HG02798 (cell line): ENCODE results near the gene TMEM131.

Experiments used
- ATAC-seq: cut with Tn5 transposase; IDR thresholded peaks from one replicate; pipeline ENCODE4 v1.9.1; 2021; ENCODE audit warnings: mild to moderate bottlenecking; ENCODE audit not compliant: unreplicated experiment, poor library complexity

Gene TMEM131

DNA sequence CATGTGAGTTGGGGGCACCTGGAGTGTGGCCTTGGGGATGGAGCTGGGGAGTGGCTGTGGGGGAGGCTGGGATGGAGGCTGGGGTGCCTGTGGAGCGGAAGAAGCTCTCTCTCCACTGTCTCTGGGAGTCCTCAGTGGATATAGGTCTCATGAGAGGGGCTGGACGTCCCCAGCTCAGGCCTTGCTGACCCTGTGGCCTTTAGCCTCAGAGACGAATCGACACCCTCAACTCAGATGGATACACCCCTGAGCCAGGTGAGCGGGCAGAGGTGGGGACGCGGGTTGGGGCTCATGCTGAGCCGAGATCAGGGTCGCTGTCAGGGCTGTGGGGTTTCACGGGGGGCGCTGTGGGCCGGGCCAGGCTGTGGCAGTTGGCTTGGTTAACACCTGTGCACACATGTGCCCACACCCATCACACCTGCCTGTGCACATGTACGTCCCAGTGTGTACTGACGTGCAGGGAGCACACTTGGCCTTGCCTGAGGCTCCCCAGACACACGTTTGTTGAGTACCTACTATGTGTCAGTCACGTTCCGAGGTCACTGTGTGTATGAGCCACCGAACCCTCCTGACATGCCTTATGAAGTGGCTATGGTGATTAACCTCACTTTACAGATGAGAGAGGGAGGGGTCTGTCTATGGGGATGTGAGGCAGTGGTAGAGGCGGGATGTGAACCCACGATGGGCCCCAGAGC is 262.3 kb downstream of the TMEM131 start:
- ATAC-seq: no peak

DNA sequence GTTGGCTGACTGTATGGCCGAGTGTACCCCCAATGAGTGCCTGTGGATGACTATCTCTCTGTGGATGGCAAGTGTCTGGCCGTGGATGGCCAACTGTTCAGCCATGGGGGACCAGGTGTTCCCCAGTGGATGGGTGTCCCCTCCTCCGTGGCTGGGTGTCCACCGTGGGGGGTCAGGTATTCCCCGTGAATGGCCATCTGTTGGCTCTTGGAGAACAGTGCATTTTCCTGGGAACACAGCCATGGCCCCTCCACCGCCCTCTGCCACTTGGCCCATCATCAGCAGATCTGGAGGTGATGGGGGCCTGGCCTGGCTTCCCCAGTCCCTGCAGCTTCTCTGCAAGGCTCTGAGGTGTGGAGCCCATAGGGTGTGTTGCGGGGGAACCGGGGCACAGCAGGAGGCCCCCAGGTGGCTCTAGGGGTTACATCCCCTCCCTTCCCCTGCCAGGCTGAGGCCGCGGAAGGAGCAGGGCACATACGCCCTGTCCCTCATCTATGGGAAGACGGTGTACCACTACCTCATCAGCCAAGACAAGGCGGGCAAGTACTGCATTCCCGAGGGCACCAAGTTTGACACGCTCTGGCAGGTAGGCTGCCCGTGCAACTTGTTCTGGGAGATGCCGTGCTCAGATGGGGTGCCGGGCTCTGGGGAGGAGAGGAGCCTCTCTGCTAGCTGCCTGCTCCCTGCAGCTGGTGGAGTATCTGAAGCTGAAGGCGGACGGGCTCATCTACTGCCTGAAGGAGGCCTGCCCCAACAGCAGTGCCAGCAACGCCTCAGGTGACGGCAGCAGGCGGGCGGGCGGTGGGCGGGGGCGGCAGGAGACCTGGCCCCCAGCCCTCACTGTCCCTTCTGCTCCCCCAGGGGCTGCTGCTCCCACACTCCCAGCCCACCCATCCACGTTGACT is 263.1 kb downstream of the TMEM131 start:
- no peak for ATAC-seq

DNA sequence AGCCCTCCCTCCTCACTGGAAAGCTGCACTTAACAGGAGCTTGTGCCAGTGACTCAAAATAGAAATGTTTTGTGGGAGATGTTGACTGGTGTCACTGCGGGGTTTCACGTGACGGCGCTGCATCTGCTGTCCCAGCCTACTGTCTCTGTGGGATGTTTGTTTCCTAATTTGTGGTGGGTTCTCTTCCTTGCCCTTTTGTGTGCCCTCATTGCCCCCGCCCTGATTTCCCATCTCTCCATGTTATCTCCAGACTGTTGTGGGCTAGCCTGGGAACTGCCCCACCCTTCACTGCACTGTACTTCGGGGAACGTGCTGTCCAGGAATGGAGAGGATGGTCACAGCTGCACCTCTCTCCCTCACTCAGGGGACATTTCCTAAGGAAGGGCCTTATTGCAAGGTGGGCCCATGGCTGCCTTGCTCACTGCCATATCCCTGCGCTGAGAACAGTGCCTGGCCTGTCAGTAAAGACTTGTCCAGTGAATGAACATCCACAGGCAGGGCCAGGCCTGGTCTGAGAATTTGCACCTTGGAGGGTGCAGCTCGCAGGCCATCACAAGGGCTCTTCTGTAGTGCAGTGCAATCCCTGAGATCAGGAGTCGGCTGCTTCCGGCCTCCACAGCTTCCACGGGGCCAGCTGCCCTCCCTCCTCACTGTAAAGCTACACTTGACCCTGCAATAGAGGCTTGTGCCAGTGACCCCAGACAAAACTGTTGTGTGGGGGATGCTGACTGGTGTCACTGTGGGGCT is 264.3 kb downstream of the TMEM131 start:
- no peak for ATAC-seq

DNA sequence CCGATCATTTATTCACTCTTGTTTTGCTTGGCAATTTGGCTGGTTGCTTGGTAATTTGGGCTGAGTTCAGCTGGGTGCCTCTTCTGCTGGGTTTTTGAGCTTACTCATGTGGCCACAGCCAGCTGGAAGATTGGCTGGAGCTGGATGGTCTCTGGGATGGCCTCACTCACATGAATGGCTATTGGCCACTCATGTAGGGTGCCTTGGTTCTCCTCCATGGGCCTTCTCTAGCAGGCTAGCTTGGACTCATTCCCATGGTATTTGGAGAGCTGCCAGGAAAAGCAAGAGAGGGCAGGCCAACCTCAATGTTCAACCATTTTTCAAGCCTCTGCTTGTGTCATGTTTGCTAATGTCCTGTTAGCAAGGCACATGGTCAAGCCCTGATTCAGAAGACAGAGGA is 265.5 kb downstream of the TMEM131 start:
- ATAC-seq: no peak

DNA sequence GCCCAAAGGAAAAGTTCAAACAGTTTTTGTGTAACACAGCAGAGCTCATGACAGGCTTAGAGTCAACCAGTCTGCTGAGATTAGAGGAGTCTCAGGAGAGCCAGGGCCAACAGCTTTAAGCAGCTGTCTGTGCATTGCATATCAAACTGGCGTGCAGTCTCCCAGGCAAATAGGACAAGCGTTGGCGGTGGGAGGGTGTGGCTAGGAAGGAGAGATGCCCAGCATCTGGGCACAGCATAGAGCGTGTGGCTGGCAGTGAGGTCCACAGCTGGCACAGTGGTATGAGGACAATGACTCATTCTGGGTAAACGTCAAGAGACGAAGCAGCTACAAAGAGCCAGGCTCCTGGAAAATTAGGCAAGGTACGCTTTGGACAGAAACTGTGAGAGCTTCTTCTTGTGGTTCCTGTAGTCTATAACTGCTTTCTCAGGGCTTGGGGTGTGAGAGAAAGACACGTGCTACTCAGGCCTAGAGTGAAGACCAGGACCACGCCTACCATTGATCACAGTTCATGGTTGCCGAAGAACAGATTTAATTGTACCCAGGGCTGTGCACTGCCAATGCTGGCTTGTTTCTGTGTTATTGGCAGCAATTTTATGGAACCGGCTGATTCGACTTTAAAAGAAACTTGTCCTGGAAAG is 267.5 kb downstream of the TMEM131 start:
- ATAC-seq: no peak

DNA sequence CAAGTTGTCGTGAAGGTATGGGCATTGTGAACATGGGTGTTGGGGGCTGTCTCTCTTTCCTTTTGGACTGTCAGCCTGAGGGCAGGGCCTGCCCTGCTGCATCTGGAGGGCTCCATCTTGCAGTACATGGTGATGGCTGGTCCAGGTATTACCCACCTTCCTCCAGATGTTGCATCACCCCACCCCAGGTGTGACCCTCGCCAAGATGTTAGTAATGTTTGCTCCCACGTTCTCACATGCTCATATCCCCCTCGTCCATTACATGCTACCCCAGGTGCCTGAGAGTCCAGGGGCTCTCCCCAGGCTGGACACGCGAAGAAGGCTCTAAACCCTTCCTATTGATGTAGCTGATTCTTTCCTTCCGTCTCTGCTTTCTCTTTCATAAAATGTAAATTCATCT is 268.5 kb downstream of the TMEM131 start:
- ATAC-seq: no peak

DNA sequence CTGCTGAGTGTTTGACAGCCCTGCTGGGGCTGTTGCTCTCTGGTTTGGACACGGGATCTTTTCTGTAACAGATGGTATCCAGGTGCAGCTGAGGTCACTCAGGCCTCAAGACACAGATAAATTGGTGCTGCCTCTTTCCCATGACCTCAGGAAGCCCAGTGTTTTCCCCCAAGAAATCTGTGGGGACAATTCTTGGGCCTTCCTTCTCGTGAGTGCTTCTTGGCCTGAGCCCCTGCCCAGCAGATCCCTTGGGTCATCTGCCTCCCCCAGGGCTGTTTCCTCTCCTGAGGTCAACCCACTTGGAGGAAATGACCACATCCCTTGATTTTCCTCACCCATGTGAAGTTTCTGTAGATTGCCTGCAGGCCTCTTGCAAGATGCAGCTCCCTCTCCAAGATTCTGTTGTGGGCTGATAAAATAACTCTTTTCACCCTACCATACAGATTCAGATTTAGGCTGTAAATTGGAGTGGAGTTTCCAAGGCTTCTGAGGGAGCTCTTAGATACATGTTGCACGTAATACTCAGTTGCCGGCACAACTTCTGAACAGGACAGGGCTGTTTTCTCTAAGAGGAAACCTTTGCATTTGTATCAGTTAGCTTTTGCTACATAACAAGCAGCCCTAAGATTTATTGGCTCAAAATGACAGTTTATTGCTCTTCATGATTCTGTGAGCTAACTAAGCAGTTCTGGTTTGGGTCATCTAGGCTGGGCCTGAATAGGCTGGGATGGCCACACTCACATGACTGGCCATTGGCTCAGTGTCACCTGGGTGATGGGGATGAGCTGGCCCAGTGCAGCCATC is 269.3 kb downstream of the TMEM131 start:
- no peak for ATAC-seq

DNA sequence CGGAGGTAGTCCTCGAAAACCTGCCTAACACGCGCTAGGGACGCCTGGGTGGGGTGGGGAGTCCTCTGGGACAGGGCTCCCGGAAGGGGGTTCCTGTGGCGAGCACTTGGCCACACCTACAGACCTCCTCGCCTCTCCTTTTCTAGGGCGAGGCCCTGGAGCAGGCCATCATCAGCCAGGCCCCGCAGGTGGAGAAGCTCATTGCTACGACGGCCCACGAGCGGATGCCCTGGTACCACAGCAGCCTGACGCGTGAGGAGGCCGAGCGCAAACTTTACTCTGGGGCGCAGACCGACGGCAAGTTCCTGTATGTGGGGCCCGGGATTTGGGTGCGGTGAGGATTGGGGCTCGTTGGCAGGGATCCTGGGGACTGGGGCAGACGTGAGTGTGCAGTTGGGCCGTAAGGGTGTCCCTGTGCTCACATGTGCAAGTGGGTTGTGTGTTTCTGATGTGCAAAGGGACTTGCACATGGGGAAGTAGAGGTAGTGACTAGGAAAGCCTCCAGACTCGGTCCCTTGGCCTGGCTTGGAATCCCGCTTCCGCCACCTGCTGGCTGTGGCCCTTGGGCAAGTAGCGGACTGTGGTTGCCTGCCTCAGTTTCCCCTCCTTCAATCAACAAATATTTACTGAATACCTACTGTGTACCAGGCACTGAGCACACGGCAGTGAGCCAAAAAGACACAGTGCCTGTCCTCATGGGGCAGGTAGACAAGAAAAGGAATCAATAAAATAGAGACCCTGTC is 270.6 kb downstream of the TMEM131 start:
- ATAC-seq: no peak

DNA sequence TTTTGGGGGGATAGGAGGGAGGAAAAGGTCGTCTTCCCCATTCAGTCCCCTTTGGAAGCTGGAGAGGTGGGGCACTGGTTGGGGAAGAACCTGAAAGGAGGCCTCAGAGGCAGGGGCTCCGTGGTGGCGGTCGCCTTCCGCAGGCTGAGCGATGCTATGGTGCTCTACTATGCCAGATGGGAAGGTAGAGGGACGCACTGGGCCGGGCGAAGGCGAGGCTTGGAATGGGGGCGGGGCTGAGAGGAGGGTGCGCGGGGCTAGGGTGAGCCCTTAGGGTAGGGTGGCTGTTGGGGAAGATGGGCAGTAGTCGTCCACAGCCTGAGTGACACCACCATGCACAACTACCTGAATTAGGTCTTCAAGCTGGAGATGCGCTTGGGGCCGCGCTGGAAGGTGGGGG is 271.2 kb downstream of the TMEM131 start:
- ATAC-seq: no peak

DNA sequence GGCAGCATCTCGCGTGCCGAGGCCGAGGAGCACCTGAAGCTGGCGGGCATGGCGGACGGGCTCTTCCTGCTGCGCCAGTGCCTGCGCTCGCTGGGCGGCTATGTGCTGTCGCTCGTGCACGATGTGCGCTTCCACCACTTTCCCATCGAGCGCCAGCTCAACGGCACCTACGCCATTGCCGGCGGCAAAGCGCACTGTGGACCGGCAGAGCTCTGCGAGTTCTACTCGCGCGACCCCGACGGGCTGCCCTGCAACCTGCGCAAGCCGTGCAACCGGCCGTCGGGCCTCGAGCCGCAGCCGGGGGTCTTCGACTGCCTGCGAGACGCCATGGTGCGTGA is 271.7 kb downstream of the TMEM131 start:
- no peak for ATAC-seq

DNA sequence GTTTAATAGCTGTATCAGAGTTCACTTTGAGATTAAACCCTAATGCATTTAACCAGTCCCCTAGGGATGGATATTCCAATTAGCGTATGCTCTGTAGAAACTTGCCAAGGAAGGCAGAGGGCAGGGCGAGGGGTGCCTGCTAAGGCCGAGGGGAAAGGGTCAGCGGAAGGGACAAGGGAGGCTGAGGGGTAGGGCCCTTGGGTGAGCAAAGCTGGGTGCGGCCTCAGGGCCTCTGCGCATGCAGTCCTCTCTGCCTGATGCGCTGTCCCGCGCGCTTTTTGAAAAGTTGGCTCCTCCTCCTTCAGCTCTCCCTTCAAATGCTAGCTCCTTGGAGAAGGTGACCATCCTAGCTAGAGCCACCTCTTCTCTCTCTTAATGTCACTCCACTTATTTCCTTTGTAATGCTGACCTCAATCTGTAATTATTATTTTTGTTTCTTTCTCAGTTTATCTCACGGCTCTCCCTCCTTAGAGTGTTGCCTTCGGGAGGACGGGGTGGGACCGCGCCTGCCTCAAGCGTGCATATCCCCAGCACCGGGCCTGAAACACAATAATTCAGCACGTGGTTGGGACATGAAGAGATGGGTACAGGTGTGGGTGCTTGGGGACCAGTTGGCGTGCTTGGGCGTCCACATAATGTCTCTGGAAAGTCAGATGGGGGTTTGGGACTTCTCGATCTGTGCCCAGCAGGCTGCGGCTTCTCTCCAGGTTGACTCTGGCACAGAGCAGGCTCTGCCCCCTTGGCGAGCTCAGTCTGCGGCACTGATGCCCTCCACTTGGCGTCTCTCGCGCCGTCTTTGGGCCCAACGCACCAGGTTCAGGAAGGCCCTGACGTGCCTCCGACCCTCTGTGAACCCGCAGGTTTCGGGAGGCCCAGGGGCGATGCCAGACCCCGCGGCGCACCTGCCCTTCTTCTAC is 272.3 kb downstream of the TMEM131 start:
- ATAC-seq: no peak

DNA sequence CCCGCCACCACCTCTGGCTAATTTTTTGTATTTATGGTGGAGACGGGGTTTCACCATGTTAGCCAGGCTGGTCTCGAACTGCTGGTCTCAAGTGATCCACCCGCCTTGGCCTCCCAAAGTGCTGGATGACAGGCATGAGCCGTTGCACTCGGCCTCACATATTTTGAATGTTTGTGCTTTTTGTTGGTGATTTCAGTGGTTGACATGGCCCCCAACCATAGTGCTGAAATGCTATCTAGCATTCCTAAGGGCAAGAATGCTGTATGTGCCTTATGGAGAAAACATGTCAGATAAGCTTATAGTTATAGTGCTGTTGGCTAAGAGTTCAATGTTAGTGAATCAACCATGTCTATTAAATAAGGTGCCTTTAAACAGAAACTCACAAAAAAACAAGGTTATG is 273.5 kb downstream of the TMEM131 start:
- no peak for ATAC-seq

DNA sequence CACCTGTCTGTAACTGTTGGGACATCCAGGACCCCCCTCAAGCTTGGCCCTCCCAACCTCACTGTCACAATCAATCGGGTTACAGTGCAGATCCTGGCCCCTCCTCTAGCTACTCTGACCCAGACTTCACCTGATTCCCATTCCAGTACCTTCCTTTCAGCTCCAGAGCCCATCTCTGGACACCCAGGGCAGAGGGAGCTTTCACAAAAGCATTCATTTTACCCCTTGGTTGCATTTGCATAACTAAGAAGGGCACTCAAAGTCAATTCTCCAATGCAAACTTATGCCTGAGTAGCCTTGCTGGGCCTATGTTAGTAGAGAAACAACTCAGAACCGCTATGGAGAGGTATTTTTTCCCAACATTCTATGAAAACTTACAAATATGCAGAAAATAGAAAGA is 275.0 kb downstream of the TMEM131 start:
- ATAC-seq: no peak

DNA sequence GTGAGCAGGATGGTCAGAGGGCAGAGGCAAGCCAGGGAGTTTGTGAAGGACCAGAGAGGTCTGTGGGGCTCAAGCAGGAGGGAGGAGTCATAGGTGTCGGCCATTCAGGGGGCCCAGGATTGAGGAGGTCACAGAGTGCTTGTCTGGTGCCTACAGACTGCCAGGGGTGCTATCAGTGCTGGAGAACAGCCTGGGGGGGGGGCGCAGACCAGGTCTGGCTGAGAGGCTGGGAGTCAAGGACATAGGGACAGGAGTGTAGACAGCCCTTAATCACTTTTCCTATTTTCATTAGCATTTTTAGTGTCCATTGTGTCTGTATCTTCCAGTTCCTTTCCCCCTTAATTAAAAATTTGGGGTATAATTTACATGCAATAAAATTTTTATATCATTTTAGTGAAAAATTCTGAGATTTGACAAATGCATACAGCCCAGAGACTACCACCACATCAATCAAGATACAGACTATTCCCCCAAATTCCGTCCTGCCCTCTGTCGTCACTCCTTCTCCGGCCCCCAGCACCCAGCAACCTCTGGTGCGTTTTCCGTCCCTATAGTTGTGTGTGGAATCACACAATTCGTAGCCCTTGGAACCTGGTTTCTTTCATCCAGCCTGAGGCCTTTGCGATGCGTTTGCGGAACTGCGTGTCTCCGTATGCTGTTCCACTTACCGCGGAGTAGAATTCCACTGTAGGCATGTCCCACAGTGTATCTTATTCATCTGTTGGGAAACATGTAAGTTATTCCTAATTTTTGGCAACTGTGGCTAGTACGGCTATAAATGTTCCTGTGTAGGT is 276.2 kb downstream of the TMEM131 start:
- ATAC-seq: no peak

DNA sequence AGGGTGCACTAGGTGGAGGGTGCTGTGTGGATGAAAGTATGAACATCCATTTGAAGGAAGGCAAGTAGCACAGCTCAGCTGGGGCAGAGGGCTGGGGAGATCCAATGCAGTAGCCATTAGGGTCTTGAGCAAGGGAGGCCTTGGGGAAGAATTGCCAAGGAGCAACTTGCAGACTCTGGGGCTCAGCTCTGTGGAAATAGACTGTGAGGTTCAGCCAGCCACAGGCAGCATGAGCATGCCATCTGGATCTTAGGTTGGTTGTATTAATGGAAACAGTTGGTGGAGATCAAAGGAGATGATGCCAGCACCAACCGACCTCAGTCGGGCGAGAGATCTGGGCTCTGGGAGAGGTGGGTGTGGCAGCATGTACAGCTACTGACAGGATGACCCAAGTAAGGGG is 276.8 kb downstream of the TMEM131 start:
- ATAC-seq: no peak

DNA sequence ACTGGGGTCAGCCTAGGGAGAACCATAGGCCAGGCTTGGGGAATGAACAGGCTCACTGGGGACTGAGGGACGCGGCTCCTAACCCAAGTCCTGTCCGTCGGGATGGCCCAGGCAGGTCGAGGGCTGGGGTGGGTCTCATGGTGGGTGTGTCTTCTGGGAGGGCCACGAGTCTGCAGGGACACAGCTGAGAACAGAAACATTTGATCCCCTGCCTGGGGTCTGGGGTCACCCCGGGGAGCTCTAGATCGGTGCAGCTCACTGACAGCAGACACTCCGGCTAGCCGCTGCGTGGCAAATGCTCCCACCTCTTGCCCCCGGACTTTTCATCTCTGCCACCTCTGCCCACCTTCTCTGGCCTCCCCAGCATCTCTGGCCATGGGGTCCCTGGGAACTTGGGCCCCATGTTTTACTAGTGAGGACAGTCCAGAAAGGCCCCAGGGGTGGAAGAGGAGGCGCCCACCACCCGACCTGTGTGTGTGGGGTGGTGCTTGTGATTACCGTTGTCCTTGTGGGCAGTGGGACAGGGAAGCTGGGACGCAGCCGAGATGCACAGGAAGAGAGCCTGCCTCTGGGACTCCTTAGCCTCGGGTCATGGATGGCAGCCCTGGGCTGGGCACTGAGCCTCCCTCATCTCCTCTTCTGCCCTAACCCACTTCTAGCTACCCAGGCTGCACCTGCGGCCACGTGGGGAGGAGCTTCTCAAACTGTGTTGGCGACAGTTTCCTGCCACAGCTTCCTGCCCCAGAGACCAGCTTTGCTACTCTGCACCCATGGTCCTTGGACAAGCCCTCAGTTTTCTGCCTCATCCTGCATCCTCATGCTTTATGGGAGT is 277.5 kb downstream of the TMEM131 start:
- peak; percentile 67 for ATAC-seq

DNA sequence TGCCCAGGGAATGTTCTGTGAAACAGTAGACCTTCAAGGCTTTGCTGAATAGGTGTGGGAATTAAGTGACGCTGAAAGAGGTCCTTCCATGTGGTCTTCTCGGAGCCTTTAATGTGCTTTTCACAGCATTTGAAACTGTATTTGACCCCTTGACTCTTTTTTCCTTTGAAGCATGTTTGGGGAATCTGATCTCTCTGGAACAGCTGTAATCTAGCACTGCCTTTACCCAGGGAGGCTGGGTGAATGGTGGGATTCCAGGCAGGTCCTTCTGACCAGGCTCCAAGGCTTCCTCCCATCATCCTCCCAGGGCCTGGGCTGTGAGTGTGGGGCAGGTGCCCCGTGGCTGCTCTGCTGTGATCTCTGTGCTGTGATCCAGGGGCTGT is 278.1 kb downstream of the TMEM131 start:
- ATAC-seq: no peak
